CMK (cell line): Measurements from ENCODE around the gene UNKL.

Experiments used
- DNase-seq: peaks from one replicate; pipeline ENCODE4 v3.0.0-alpha.2; 2010; ENCODE audit warnings: low read depth

UNKL gene

GRCh38 chr16:1325673-1326371 is 88.7 kb downstream of the UNKL start:
- no peak for DNase-seq

- DNase-seq: no peak
Observed at GRCh38 chr16:1325261-1325660, 89.2 kb downstream of the UNKL start.

- no peak for DNase-seq
Observed at GRCh38 chr16:1324286-1324826, 90.1 kb downstream of the UNKL start.

- no peak for DNase-seq
Observed at GRCh38 chr16:1323296-1324239, 90.9 kb downstream of the UNKL start.

- no peak for DNase-seq
Observed at GRCh38 chr16:1322407-1322806, 92.1 kb downstream of the UNKL start.

- DNase-seq: no peak
Observed at GRCh38 chr16:1320658-1321240, 93.8 kb downstream of the UNKL start.

- DNase-seq: no peak
Observed at GRCh38 chr16:1320097-1320496, 94.4 kb downstream of the UNKL start.

GRCh38 chr16:1319041-1319440 is 95.5 kb downstream of the UNKL start:
- no peak for DNase-seq

- DNase-seq: no peak
Observed at GRCh38 chr16:1318268-1318545, 96.3 kb downstream of the UNKL start.

- no peak for DNase-seq
Observed at GRCh38 chr16:1317479-1318267, 96.8 kb downstream of the UNKL start.

GRCh38 chr16:1316033-1316405 is 98.5 kb downstream of the UNKL start:
- no peak for DNase-seq

GRCh38 chr16:1315081-1316032 is 99.1 kb downstream of the UNKL start:
- DNase-seq: no peak

GRCh38 chr16:1314399-1315068 is 100.0 kb downstream of the UNKL start:
- DNase-seq: no peak

- DNase-seq: no peak
Observed at GRCh38 chr16:1313721-1314369, 100.7 kb downstream of the UNKL start.
